ENCODE results near the gene C16orf78.

The C16orf78 gene

DNA sequence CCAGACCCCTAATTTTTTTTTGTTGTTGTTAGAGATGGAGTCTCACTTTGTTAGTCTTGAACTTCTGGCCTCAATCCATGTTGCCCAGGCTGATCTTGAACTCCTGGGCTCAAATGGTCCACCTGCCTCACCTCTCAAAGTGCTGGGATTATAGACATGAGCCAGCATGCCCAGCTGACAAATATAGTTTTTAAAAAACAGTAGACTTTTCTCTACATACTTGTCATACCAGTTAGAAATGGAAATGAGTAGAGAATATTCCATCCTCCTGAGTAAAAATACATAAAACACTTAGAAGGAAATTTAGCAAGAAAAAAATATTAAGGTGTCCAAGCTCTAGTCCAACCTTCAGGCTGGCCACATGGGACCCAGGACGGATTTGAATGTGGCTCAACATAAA lies 21.4 kb downstream of the C16orf78 start:
- no peak for DNase-seq (ENCODE audit: low read depth in 2 of 2)

DNA sequence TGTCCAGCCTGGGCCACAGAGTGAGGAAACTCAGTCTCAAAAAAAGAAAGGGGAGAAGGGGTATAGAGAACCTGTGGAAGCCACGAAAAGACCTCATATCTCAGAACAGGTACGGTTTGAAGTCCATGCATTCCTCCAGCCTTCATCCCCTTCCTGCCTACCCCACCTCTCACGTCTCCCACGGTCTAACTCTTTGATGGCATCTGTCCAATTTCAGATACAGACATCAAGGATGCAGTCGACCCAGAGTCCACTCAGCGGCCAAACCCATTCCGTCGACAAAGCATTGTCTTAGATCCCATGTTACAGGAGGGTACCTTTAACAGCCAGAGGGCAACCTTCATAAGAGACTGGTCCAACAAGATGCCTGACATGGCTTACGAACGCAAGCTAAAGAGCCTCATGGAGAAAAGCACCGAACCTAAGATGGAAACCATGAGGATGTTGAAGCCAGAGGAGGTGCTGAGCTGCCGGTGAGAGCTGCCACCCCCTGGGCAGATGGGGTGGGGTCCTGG lies 22.7 kb downstream of the C16orf78 start:
- no peak for DNase-seq (ENCODE audit: low read depth in 2 of 2)

DNA sequence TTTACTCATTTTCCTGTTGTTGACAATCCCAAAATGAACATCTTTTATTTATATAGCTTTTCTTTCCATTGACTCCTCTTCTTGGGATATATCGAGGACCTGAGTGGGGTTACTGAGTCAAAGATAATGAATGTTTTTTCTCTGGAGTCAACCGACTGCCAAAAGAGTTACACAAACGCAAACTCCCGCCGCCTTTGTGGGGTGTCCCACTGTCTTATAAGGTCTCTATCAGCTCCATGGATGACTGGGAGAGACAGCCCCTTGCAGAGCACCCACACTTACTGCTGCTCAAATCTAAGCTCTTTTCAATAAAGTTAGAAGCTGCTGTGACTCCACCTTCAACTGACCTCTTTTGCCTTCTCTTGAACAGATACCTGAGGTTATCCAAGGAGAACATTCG lies 25.2 kb downstream of the C16orf78 start:
- no peak for DNase-seq (ENCODE audit: low read depth in 2 of 2)

GRCh38 chr16:49399594-49400364 lies 26.2 kb downstream of the C16orf78 start:
- DNase-seq (ENCODE audit: low read depth in 2 of 2), result no peak

GRCh38 chr16:49400611-49401010 lies 27.0 kb downstream of the C16orf78 start:
- DNase-seq (ENCODE audit: low read depth in 2 of 2), result no peak

- no peak for DNase-seq (ENCODE audit: low read depth in 2 of 2)
These were observed 31.5 kb downstream of the C16orf78 start for GRCh38 chr16:49405123-49405522.

DNA sequence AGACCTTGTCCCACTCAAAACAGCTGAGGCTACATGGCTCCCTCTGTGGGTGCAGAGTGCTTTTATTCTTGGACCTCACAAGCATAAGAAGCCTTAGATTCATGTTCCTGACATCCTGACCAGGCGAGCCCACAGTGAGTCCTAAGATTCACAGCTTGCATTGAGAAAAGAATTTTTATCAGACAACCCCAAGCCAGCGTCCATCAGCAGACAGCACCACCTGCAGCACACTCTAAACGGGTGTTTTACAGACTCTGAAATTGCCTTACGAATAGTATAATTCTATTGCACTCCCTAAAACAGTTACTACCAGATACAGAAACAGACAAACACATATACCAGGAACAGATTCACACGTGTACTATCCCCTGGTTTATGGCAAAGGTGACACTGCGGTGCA lies 31.9 kb downstream of the C16orf78 start:
- DNase-seq (ENCODE audit: low read depth in 2 of 2), result no peak

DNA sequence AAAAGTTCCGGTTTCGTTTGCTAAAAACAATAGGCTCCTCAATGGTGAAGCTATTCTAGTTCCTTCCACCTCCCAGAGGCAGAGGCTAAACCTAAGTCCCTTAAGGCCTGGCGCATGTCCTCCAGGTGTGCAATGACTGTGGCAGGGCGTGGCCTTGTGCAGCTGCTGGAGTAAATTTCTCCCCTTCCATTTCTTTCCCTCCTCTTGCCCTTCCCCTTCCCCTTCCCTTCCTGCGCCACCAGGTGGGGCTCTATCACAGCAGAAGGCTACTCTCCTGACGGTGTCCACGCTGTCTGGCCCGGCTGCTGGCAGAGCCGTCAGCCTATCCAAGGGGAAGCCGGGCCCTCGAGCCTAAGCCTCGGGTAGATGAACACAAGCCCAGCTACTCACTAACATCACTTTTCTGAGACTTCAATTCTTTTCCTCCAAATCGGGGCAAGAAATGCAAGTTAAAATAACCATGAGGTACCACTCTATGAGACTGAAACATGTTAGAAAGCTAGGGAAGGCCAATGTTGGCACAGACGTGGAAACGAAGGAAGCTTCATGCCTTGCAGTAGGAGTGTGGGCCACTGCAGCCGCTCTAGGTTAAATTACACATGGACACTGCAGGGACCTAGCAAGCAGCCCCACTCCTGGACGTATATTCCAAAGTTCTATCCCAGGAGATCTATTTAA lies 34.4 kb downstream of the C16orf78 start:
- DNase-seq (ENCODE audit: low read depth in 2 of 2), result peak; percentile 33 to 62

DNA sequence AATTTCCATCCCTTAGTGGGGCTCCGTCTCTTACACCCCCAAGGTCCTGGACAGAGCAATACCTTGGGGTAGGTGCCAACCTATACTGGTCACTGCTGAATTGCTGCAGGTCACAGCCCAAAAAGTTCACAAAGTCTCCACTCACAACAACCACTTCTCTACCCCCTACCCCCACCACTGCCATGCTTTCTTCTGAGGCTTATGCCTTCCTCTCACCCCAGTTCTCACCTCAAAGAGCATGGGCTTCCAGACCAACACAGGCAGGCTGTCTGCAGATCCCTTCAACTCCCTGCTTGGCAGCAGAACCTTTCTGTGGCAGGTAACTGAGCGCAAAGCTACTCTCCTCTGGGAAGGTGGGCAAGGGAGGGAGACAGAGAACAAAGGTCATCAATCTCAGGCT lies 35.5 kb downstream of the C16orf78 start:
- no peak for DNase-seq (ENCODE audit: low read depth in 2 of 2)

DNA sequence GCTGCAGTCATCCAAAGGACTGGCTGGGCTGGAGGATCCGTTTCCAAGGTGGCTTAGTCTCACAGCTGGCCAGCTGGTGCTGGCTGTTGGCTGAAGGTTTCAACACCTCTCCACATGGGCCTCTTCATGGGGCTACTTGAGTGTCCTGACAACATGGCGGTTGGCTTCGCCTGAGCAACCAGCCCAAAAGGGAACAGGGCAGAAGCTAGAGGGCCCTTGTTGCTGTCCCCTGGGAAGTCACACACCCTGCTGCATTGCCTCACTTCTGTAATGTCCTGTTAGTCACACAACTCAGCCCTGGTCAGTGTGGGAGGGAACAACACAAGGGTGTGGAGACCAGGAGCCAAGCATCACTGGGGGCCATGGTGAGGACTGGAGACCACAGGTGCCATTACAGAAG lies 36.6 kb downstream of the C16orf78 start:
- DNase-seq (ENCODE audit: low read depth in 2 of 2), result no peak

- no peak for DNase-seq (ENCODE audit: low read depth in 2 of 2)
These were observed 37.7 kb downstream of the C16orf78 start for GRCh38 chr16:49411121-49411970.

DNA sequence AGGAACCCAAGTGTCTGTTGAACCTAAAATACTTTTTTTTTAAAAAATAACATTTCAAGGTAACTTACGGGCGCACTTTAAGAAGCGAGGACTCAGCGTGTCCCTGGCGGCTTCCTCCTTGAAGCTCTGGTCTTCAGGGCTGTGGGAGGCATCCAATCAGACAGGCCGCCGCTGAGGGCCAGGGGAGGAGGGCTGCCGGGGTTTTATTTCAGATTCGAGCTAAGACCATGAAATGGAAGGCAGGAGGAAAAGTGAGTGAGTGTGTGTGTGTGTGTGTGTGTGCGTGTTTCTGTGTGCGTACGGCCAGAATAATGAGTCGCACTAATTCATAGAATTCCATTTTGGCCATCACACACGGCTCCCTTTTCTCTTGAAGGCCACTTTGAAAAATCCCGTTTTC lies 41.1 kb downstream of the C16orf78 start:
- DNase-seq (ENCODE audit: low read depth in 2 of 2), result no peak

DNA sequence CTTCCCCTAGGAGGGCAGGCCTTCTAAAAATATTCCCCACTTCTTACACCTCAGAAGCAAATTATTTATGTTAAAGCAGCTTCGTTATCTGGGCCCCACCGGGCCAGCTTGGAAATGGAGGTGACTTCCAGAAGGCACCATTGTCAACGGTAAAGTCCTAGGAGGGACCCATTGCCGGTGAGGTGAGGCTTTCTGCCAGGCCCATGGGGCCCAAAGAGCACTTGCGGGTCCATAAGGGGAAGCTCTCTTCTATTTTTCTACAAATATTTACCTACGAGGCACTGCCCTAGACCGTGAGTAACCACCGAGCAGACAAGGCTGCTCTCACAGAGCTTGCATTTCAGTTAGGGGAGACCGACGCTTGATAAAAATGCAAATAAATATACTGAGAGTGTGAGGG lies 41.5 kb downstream of the C16orf78 start:
- no peak for DNase-seq (ENCODE audit: low read depth in 2 of 2)

- no peak for DNase-seq (ENCODE audit: low read depth in 2 of 2)
These were observed 42.5 kb downstream of the C16orf78 start for GRCh38 chr16:49416001-49416675.

DNA sequence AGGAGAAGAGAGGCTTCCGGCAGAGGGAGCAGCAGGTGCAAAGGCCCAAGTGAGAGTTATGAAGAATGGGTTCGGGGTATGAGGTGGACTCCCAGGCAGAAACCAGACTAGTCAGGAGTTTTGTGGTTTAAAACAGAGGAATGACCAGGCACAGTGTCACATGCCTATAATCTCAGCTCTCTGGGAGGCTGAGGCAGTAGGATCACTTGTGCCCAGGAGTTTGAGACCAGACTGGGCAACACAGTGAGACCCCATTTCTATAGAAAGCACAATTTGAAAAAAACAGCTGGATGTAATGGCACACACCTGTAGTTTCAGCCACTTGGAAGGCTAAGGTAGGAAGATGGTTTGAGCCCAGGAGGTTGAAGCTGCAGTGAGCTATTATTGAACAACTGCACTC lies 43.8 kb downstream of the C16orf78 start:
- no peak for DNase-seq (ENCODE audit: low read depth in 2 of 2)

DNA sequence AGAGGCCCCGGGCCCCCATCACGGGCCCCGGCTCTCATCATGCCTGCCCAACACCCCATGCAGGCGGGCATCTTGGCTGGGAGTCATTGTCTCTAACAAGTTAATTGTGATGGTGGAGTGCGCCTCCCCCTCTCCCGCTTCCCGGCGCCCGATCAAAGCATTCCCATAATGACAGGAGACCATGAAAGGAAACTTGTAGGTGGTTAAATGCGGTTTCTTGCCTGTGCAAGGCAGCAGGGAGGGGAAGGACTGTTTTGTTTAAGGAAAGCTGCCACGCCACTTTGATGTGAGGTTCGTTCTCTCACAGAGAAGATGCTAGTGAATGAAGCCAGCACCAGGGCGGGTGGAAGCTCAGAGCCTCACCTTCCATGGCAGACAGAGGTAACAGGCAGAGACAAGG lies 45.4 kb downstream of the C16orf78 start:
- DNase-seq (ENCODE audit: low read depth in 2 of 2), result no peak

- DNase-seq (ENCODE audit: low read depth in 2 of 2), result no peak
These were observed 46.3 kb downstream of the C16orf78 start for GRCh38 chr16:49419862-49420261.

DNA sequence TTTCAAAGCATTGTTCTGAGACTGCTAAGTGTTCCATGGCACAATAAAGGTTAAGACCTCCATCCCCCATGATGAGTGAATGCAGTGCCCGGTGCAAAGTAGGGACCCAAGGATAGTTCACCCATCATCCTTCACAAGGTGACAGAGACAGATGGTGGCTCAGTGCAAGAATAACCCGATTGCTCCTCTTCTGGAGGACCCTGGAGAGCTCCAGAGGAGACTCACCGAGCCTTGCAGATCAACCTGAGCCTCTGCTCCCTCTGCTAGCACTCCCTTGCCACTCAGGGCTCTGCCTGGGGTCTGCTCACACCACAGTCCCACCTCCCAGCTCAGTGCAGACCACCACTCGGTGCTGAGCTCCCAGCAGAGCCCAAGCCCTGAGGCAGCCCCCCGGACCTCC lies 49.3 kb downstream of the C16orf78 start:
- DNase-seq (ENCODE audit: low read depth in 2 of 2), result no peak

- DNase-seq (ENCODE audit: low read depth in 2 of 2), result no peak
These were observed 51.4 kb downstream of the C16orf78 start for GRCh38 chr16:49424961-49425360.

DNA sequence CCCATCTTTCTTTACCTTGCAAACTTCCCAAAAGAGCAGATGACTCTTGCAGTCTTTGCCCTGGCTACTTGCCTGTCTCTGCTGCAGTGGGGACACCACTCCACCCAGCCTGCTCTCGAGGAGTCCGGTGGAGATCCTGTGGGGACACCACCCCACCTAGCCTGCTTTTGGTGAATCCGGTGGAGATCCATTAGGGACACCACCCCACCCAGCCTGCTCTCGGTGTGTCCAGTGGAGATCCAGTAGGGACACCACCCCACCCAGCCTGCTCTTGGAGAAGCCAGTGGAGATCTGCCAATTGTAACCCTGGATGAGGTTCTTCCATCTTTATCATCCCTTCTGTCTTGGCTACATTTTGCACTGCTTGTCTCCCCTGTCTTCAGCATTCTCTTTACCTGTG lies 54.2 kb downstream of the C16orf78 start:
- no peak for DNase-seq (ENCODE audit: low read depth in 2 of 2)

GRCh38 chr16:49428808-49429207 lies 55.2 kb downstream of the C16orf78 start:
- no peak for DNase-seq (ENCODE audit: low read depth in 2 of 2)

DNA sequence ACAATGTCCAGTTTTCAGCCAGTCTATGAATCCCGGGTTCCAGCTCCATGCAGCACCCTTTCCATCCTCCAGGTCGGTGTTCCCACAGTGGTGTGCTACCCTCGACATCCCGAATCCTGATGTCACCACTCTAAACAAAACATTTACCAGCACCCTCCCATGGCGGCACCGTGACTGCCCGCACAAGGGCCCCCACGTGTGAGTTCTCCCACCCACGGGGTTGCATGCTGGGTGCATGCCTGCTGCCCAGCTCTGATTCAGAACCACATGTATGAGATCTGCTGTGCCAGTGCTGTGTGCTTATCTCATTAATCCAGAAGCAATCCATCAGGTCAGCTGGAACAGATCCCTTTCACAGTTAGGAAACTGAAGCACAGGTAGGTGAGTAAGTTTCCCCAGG lies 57.4 kb downstream of the C16orf78 start:
- no peak for DNase-seq (ENCODE audit: low read depth in 2 of 2)

Measured in activated CD4-positive, alpha-beta T cell treated with anti-CD3 and anti-CD28 coated beads for 24 hours (primary cell).